Epidermal melanocyte (primary cell): ENCODE results near the gene SOAT2.
"Not testable (repeated sequence)": the region's sequence is repeated elsewhere in the genome, so short reads cannot be mapped to it uniquely, and the experiment has no call there.

Source experiments
- DNase-seq: peaks from one replicate; pipeline ENCODE4 v3.0.0; 2011; ENCODE audit warnings: low spot score; ENCODE audit not compliant: insufficient read length

Gene SOAT2

DNA sequence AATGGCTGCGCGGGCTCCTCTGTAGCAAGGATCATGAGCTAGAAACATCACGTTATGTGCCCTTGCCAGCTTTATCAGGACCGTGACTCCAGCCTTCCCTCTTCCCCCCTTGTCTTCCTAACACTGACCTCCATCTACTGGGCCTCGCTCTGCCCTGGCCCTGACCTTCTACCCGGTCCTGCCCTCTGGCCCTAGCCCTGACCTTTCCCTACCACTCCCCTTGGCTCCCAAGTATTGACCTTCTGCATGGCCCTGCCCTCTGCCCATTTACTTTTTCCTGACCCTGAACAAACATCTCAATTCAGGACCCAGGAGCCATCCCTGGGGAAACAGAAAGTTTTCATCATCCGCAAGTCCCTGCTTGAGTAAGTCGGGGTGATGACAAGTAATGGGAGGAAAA lies 2.0 kb downstream of the SOAT2 start:
- DNase-seq, result no peak

- DNase-seq, result no peak
These were observed 2.6 kb downstream of the SOAT2 start for GRCh38 chr12:53105712-53106439.

- no peak for DNase-seq
These were observed 3.8 kb downstream of the SOAT2 start for GRCh38 chr12:53107122-53107521.

DNA sequence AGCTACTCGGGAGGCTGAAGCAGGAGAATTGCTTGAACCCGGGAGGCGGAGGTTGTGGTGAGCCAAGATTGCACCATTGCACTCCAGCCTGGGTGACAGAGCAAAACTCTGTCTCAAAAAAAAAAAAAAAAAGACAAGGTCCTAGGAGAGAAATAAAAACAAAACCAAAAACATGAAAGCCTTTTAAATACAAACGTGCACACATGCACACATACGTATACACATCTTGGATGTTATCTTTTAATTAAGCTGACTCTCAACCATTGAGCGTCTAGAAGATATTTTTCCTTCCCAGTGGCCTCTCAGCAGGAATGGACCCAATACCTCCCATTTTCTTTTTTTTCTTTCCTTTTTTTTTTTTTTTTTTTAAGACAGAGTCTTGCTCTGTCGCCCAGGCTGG lies 9.1 kb downstream of the SOAT2 start:
- DNase-seq, result not testable (repeated sequence)

- DNase-seq, result no peak
These were observed 9.9 kb downstream of the SOAT2 start for GRCh38 chr12:53113136-53113705.

GRCh38 chr12:53113951-53114350 lies 10.7 kb downstream of the SOAT2 start:
- DNase-seq, result no peak

- no peak for DNase-seq
These were observed 12.0 kb downstream of the SOAT2 start for GRCh38 chr12:53115112-53115890.

GRCh38 chr12:53115891-53116648 lies 12.8 kb downstream of the SOAT2 start:
- DNase-seq, result no peak

GRCh38 chr12:53118751-53119300 lies 15.5 kb downstream of the SOAT2 start:
- DNase-seq, result no peak

DNA sequence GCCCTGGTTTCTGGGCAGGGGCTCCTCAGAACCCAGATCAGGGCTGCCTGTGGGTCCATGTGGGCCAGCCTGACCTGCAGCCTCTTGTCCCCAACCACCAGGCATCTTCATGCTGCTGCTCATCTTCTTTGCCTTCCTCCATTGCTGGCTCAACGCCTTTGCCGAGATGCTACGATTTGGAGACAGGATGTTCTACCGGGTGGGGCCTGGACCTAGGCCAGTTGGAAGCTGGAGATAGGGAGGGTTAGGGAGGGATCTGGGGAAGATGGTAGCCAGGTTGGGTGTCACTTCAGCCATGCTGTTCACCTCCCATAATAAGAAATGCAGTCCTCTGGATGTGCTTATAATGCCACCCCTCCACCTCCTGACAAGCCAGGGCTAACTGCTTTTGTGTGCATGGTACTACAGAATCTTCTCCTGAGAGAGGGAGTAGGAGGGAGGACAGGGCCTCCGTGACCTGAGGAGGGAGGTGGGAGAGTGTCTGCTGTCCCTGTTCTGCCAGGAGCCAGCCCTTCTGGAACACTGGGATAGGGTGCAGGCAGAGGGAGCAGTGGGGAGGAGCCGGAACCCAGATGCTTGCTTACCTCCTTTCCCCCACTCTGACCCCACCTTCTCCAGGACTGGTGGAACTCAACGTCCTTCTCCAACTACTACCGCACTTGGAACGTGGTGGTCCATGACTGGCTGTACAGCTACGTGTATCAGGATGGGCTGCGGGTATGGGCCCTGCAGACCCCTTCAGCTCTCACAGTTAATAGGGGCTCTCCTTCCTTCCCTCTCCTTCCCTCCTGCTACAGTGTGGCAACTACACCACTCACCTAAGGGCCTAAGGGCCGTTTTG lies 17.6 kb downstream of the SOAT2 start:
- DNase-seq, result no peak

DNA sequence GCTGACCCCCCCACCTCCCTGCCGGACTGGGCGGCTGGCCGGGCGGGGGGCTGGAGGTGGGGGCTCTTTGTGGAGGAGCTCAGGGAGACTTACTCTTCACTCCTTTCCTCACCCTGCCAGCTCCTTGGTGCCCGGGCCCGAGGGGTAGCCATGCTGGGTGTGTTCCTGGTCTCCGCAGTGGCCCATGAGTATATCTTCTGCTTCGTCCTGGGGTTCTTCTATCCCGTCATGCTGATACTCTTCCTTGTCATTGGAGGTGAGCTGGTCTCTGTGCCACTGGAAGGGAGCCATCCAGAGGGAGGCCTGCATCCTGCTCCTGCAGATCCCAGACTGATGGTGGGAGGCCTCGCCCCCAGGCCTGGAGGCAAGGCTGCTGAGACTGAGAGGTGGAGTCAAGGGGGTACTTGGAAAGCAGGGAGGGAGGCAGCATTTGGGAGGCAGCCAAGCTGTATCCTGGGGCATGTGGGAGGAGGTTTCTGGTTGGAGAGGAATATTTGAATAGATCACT lies 19.7 kb downstream of the SOAT2 start:
- peak; percentile 60 for DNase-seq

GRCh38 chr12:53123578-53124351 lies 20.5 kb downstream of the SOAT2 start:
- DNase-seq, result no peak

- DNase-seq, result no peak
These were observed 21.1 kb downstream of the SOAT2 start for GRCh38 chr12:53124352-53124723.

- DNase-seq, result no peak
These were observed 23.9 kb downstream of the SOAT2 start for GRCh38 chr12:53127169-53127568.

DNA sequence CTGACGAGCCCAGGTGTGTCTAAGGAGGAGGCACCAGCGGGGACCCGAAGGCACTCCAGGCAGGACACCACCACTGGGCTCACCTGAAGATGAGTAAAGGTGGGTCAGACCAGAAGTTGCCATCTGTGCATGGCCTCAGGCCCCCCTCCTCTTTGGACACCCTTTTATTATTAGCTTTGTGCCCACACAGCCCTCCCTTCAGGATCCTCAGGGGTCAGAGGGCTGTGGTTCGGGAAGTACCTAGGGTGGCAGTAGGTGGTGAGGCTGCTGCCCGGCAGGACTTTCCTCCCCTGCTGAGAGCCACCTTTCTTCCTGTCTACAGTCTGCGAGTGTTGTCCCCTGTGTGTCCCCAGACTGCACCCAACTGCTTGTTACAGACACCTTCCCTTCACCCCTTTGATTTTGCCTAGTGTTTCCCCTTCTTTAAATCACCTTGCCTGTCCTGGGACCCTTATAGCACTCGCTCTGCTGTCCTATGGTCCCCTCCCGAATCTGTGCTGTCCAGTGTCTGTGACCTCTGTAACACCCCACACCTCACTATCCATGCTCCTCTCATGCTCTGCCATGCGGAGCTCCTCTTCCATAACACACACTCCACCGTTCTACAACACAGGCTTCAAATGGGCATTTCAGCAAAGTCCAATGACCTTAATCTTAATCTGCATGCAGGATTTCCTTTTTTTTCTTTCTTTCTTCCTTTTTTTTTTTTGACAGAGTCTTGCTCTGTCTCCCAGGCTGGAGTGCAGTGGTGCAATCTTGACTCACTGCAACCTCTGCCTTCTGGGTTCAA lies 25.7 kb downstream of the SOAT2 start:
- no peak for DNase-seq

- DNase-seq, result no peak
These were observed 28.6 kb downstream of the SOAT2 start for GRCh38 chr12:53131844-53132243.

DNA sequence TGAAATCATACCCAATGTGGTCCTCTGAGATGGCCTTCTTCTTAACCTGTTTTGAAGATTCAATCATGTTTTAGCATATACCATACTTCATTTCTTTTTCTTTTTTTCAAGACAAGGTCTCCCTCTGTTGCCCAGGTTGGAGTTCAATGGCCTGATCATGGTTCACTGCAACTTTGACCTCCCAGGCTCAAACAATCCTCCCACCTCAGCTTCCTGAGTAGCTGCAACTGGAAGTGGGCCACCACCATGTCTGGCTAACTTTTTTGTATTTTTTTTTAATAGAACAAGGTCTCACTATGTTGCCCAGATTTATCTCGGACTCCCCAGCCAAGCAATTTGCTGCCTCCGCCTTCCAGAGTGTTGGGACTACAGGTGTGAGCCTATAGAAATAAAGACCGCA lies 30.4 kb downstream of the SOAT2 start:
- DNase-seq, result no peak

- DNase-seq, result no peak
These were observed 40.1 kb downstream of the SOAT2 start for GRCh38 chr12:53143355-53143754.
